Skin of body (tissue), 3 donors: ENCODE results near the gene CTDSPL. TPM values are rescaled to one million over a fixed set of nuclear protein-coding genes. Genes with fewer than 3 reads are reported as not detected.
"Not testable (repeated sequence)": the region's sequence is repeated elsewhere in the genome, so short reads cannot be mapped to it uniquely, and the experiment has no call there.

Experiments
- DNase-seq: peaks from one replicate; lab custom pipeline; 2025; lab: John Stamatoyannopoulos, UW
- small RNA-seq: library from RNA; depleted of rRNA; stranded (forward); fragments of <200 nt; gene quantifications from one replicate; pipeline ENCODE3, GENCODE V24; 2014; ENCODE audit warnings: low replicate concordance
- total RNA-seq: library from RNA; depleted of rRNA; stranded (reverse); fragments of >200 nt; gene quantifications from one replicate; pipeline ENCODE4 v1.2.3, GENCODE V29; 2014

CTDSPL gene
- total RNA-seq, 1 donor from 2014 or later = 39.3 TPM

DNA sequence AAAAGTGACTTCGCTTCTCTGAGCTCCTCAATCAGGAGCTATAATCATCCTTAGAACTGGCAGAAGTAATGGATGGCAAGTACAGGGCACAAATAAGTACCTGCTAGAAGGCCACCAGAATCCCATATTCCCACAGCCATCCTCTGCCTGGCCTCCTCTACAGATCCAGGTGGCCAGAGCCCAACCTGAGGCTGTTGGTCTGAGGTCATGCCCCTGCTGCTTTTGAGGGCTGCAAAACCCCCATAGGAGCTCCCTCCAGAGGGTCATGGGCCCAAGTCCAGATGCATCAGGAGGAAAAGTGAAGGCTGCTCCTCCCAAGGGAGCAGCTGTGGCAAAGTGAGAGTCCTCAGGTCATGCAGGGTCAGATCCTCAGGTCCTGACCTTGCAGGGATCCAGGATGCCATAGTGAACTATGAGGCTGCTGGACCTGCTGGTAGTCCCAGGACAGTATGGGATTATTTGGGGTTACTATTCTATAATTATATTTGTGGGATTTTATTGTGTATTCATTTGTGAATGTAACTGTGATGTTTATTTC, 170.7 kb downstream of the CTDSPL start:
- DNase-seq = no peak

DNA sequence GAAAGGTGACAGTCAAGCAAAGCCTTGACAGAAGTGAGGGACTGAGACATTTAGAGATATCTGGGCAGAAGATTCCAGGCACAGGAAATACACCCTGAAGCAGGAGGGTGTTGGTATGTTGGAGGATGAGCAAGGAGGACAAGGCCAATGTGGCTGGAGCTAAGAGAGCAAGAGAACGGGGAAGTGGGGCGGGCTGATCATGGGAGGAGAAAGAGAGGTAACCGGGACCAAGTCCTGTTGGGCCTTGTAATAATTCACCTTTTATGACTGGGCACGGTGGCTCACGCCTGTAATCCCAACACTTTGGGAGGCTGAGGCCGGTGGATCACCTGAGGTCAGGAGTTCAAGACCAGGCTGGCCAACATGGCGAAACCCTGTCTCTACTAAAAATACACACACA, 171.9 kb downstream of the CTDSPL start:
- not testable (repeated sequence) for DNase-seq

Small RNA genes within 50 kb of the gene (small RNA-seq; reads per million reads assigned to genes)
- gene MIR26A1 = 6.1 reads per million, percentile 91 among the genes with 10 or more reads in this experiment
- gene RF00019 = not detected

Other genes starting within 250 kb of the CTDSPL start
- 15.4 TPM for gene VILL, start 128.9 kb downstream of the CTDSPL start, total RNA-seq
- gene PLCD1, start 167.8 kb downstream of the CTDSPL start, total RNA-seq = 26.2 TPM
- gene DLEC1, start 177.3 kb downstream of the CTDSPL start, total RNA-seq = 0.49 TPM